ENCODE data around the gene SLC25A6. TPM values are rescaled to one million over a fixed set of nuclear protein-coding genes. Genes with fewer than 3 reads are reported as not detected.
A peak's percentile ranks its signal among the peaks of the same experiment; 100 is the strongest.

The SLC25A6 gene
- polyA plus RNA-seq, 2 donors = 133 to 354 TPM

- 0 to 1% methylated on average over 43 to 68 of the region's 76 CpGs for WGBS, 2 donors
- Histone ChIP-seq H3K27me3 (ENCODE audit: control insufficient read depth in 1 of 2, insufficient read depth in 2 of 2, low read length in 2 of 2) (no peaks in the 10 kb centered on the region), H3K27ac (ENCODE audit: low read depth in 2 of 2, low read length in 1 of 2) (peak overlapping the region; percentile 94 to 98), H3K36me3 (ENCODE audit: control insufficient read depth in 2 of 2, insufficient read depth in 2 of 2, low read length in 1 of 2) (peaks cover 7 to 24% of the 10 kb centered on the region in 2 donors), H3K4me3 (ENCODE audit: low read depth in 1 of 2, low read length in 2 of 2) (peak overlapping the region; percentile 60 to 71), H3K9me3 (ENCODE audit: control insufficient read depth in 2 of 2, insufficient read depth in 1 of 2, low read depth in 1 of 2, low read length in 1 of 2) (no peaks in the 10 kb centered on the region), H3K4me1 (ENCODE audit: control insufficient read depth in 2 of 2, insufficient read depth in 2 of 2, low read length in 1 of 2) (peaks cover 3 to 8% of the 10 kb centered on the region in 2 donors)
These were observed 609 bp upstream of the SLC25A6 start for GRCh38 chrX:1392376-1393068.

- peaks cover 19 to 32% of the 10 kb centered on the region in 2 donors for H3K36me3 ChIP-seq (ENCODE audit: control insufficient read depth in 2 of 2, insufficient read depth in 2 of 2, low read length in 1 of 2)
These were observed 575 bp downstream of the SLC25A6 start for GRCh38 chrX:1391370-1391706.

GRCh38 chrX:1390621-1391369 is 1.1 kb downstream of the SLC25A6 start:
- Histone ChIP-seq H3K4me3 (ENCODE audit: low read depth in 1 of 2, low read length in 2 of 2) (peak overlapping the region; percentile 75 to 100), H3K4me1 (ENCODE audit: control insufficient read depth in 2 of 2, insufficient read depth in 2 of 2, low read length in 1 of 2) (peaks cover 3 to 11% of the 10 kb centered on the region in 2 donors), H3K27ac (ENCODE audit: low read depth in 2 of 2, low read length in 1 of 2) (peak overlapping the region; percentile 4 to 99), H3K9me3 (ENCODE audit: control insufficient read depth in 2 of 2, insufficient read depth in 1 of 2, low read depth in 1 of 2, low read length in 1 of 2) (no peaks in the 10 kb centered on the region), H3K36me3 (ENCODE audit: control insufficient read depth in 2 of 2, insufficient read depth in 2 of 2, low read length in 1 of 2) (peaks cover 23 to 38% of the 10 kb centered on the region in 2 donors), H3K27me3 (ENCODE audit: control insufficient read depth in 1 of 2, insufficient read depth in 2 of 2, low read length in 2 of 2) (no peaks in the 10 kb centered on the region)
- 45 to 47% methylated on average over 30 of the region's 30 CpGs for WGBS, 2 donors

More at GRCh38 chrX:1391370-1391706, 575 bp downstream of the SLC25A6 start:
- H3K27me3 ChIP-seq (ENCODE audit: control insufficient read depth in 1 of 2, insufficient read depth in 2 of 2, low read length in 2 of 2) = no peaks in the 10 kb centered on the region
- 0% methylated on average over 18 to 19 of the region's 19 CpGs for WGBS, 2 donors
- peak overlapping the region; percentile 75 to 100 for H3K4me3 ChIP-seq (ENCODE audit: low read depth in 1 of 2, low read length in 2 of 2)
- H3K27ac ChIP-seq (ENCODE audit: low read depth in 2 of 2, low read length in 1 of 2) = peak overlapping the region; percentile 4 to 99
- H3K9me3 ChIP-seq (ENCODE audit: control insufficient read depth in 2 of 2, insufficient read depth in 1 of 2, low read depth in 1 of 2, low read length in 1 of 2) = no peaks in the 10 kb centered on the region
- peaks cover 3 to 11% of the 10 kb centered on the region in 2 donors for H3K4me1 ChIP-seq (ENCODE audit: control insufficient read depth in 2 of 2, insufficient read depth in 2 of 2, low read length in 1 of 2)

GRCh38 chrX:1389993-1390285 is 2.0 kb downstream of the SLC25A6 start:
- peaks cover 24 to 46% of the 10 kb centered on the region in 2 donors for H3K36me3 ChIP-seq (ENCODE audit: control insufficient read depth in 2 of 2, insufficient read depth in 2 of 2, low read length in 1 of 2)
- no peaks in the 10 kb centered on the region for H3K27me3 ChIP-seq (ENCODE audit: control insufficient read depth in 1 of 2, insufficient read depth in 2 of 2, low read length in 2 of 2)
- peaks cover 0 to 8% of the 10 kb centered on the region in 2 donors for H3K4me1 ChIP-seq (ENCODE audit: control insufficient read depth in 2 of 2, insufficient read depth in 2 of 2, low read length in 1 of 2)
- H3K9me3 ChIP-seq (ENCODE audit: control insufficient read depth in 2 of 2, insufficient read depth in 1 of 2, low read depth in 1 of 2, low read length in 1 of 2) = no peaks in the 10 kb centered on the region
- no peak overlapping the region for H3K27ac ChIP-seq (ENCODE audit: low read depth in 2 of 2, low read length in 1 of 2)
- H3K4me3 ChIP-seq (ENCODE audit: low read depth in 1 of 2, low read length in 2 of 2) = no peak overlapping the region
- WGBS, 2 donors = 85 to 90% methylated on average over 10 of the region's 10 CpGs

GRCh38 chrX:1389181-1389992 is 2.5 kb downstream of the SLC25A6 start:
- H3K9me3 ChIP-seq (ENCODE audit: control insufficient read depth in 2 of 2, insufficient read depth in 1 of 2, low read depth in 1 of 2, low read length in 1 of 2) = no peaks in the 10 kb centered on the region
- peaks cover 0 to 8% of the 10 kb centered on the region in 2 donors for H3K4me1 ChIP-seq (ENCODE audit: control insufficient read depth in 2 of 2, insufficient read depth in 2 of 2, low read length in 1 of 2)
- no peaks in the 10 kb centered on the region for H3K27me3 ChIP-seq (ENCODE audit: control insufficient read depth in 1 of 2, insufficient read depth in 2 of 2, low read length in 2 of 2)
- no peak overlapping the region for H3K4me3 ChIP-seq (ENCODE audit: low read depth in 1 of 2, low read length in 2 of 2)
- no peak overlapping the region for H3K27ac ChIP-seq (ENCODE audit: low read depth in 2 of 2, low read length in 1 of 2)
- WGBS, 2 donors = 90 to 91% methylated on average over 51 of the region's 51 CpGs
- peaks cover 28 to 50% of the 10 kb centered on the region in 2 donors for H3K36me3 ChIP-seq (ENCODE audit: control insufficient read depth in 2 of 2, insufficient read depth in 2 of 2, low read length in 1 of 2)

GRCh38 chrX:1388651-1389050 is 3.3 kb downstream of the SLC25A6 start:
- no peak overlapping the region for H3K4me3 ChIP-seq (ENCODE audit: low read depth in 1 of 2, low read length in 2 of 2)
- WGBS, 2 donors = 85 to 87% methylated on average over 4 of the region's 4 CpGs
- H3K4me1 ChIP-seq (ENCODE audit: control insufficient read depth in 2 of 2, insufficient read depth in 2 of 2, low read length in 1 of 2) = peaks cover 0 to 8% of the 10 kb centered on the region in 2 donors
- no peak overlapping the region for H3K27ac ChIP-seq (ENCODE audit: low read depth in 2 of 2, low read length in 1 of 2)
- no peaks in the 10 kb centered on the region for H3K27me3 ChIP-seq (ENCODE audit: control insufficient read depth in 1 of 2, insufficient read depth in 2 of 2, low read length in 2 of 2)
- no peaks in the 10 kb centered on the region for H3K9me3 ChIP-seq (ENCODE audit: control insufficient read depth in 2 of 2, insufficient read depth in 1 of 2, low read depth in 1 of 2, low read length in 1 of 2)
- peaks cover 28 to 53% of the 10 kb centered on the region in 2 donors for H3K36me3 ChIP-seq (ENCODE audit: control insufficient read depth in 2 of 2, insufficient read depth in 2 of 2, low read length in 1 of 2)

GRCh38 chrX:1387141-1387776 is 4.7 kb downstream of the SLC25A6 start:
- peaks cover 28 to 53% of the 10 kb centered on the region in 2 donors for H3K36me3 ChIP-seq (ENCODE audit: control insufficient read depth in 2 of 2, insufficient read depth in 2 of 2, low read length in 1 of 2)
- peaks cover 0 to 8% of the 10 kb centered on the region in 2 donors for H3K4me1 ChIP-seq (ENCODE audit: control insufficient read depth in 2 of 2, insufficient read depth in 2 of 2, low read length in 1 of 2)
- no peak overlapping the region for H3K4me3 ChIP-seq (ENCODE audit: low read depth in 1 of 2, low read length in 2 of 2)
- H3K9me3 ChIP-seq (ENCODE audit: control insufficient read depth in 2 of 2, insufficient read depth in 1 of 2, low read depth in 1 of 2, low read length in 1 of 2) = no peaks in the 10 kb centered on the region
- 95% methylated on average over 40 to 43 of the region's 43 CpGs for WGBS, 2 donors
- no peaks in the 10 kb centered on the region for H3K27me3 ChIP-seq (ENCODE audit: control insufficient read depth in 1 of 2, insufficient read depth in 2 of 2, low read length in 2 of 2)
- no peak overlapping the region for H3K27ac ChIP-seq (ENCODE audit: low read depth in 2 of 2, low read length in 1 of 2)

- no peaks in the 10 kb centered on the region for H3K27me3 ChIP-seq (ENCODE audit: control insufficient read depth in 1 of 2, insufficient read depth in 2 of 2, low read length in 2 of 2)
- 95 to 96% methylated on average over 41 of the region's 41 CpGs for WGBS, 2 donors
- H3K4me3 ChIP-seq (ENCODE audit: low read depth in 1 of 2, low read length in 2 of 2) = no peak overlapping the region
- H3K4me1 ChIP-seq (ENCODE audit: control insufficient read depth in 2 of 2, insufficient read depth in 2 of 2, low read length in 1 of 2) = peaks cover 0 to 8% of the 10 kb centered on the region in 2 donors
- H3K27ac ChIP-seq (ENCODE audit: low read depth in 2 of 2, low read length in 1 of 2) = no peak overlapping the region
- H3K9me3 ChIP-seq (ENCODE audit: control insufficient read depth in 2 of 2, insufficient read depth in 1 of 2, low read depth in 1 of 2, low read length in 1 of 2) = no peaks in the 10 kb centered on the region
- peaks cover 28 to 53% of the 10 kb centered on the region in 2 donors for H3K36me3 ChIP-seq (ENCODE audit: control insufficient read depth in 2 of 2, insufficient read depth in 2 of 2, low read length in 1 of 2)
These were observed 5.4 kb downstream of the SLC25A6 start for GRCh38 chrX:1386338-1387127.

All from esophagus (tissue), 2 donors.